Prostate gland (tissue), 2 donors: ENCODE measurements around the gene DPEP1. TPM values are rescaled to one million over a fixed set of nuclear protein-coding genes. Genes with fewer than 3 reads are reported as not detected.

Experiments
- DNase-seq: peaks from one replicate; pipeline ENCODE4 v3.0.0-alpha.2; 2019; ENCODE audit warnings: low spot score
- H3K27ac ChIP-seq, 2 donors: fragments of 200-600 bp; sonication (generic); 2 replicates each; pipeline ENCODE4 v1.5.1; 2017 to 2019
- H3K27me3 ChIP-seq: fragments of 200-600 bp; sonication (generic); replicated peaks from 2 replicates; pipeline ENCODE4 v1.5.1; 2019; ENCODE audit not compliant: insufficient read depth
- H3K36me3 ChIP-seq, 2 donors: fragments of 200-600 bp; sonication (generic); 1 replicate in 1 of 2; 2 replicates in 1 of 2; pipeline versions ENCODE4 v1.5.1 to v1.8.1; 2017 to 2019
- H3K4me1 ChIP-seq: fragments of 200-600 bp; sonication (generic); replicated peaks from 2 replicates; pipeline ENCODE4 v1.5.1; 2019
- H3K4me3 ChIP-seq, 2 donors: fragments of 200-600 bp; sonication (generic); 2 replicates each; pipeline ENCODE4 v1.5.1; 2017 to 2019
- H3K9me3 ChIP-seq: fragments of 200-600 bp; sonication (generic); 2 replicates; pipeline ENCODE4 v1.5.1; 2017
- POLR2A ChIP-seq: fragments of 450-650 bp; IDR thresholded peaks from one replicate; pipeline ENCODE4 v1.6.1; 2016; ENCODE audit warnings: antibody characterized with exemption, mild to moderate bottlenecking
- POLR2AphosphoS5 ChIP-seq: sonication (generic); formaldehyde crosslinking; IDR thresholded peaks from one replicate; pipeline ENCODE4 v1.6.1; 2017; ENCODE audit warnings: antibody characterized with exemption
- WGBS: methylation state at CpG from one replicate; pipeline ENCODE4 v1.1.5; 2018; 5-methylcytosine and 5-hydroxymethylcytosine counted together
- intact Hi-C: fragments of 100-400 bp; cut with DNase I; formaldehyde crosslinking; loops from one replicate; pipeline ENCODE4 v1.14.2; 2022
- total RNA-seq, 2 donors: library from RNA; depleted of rRNA; stranded (reverse); fragments of >200 nt; gene quantifications; one replicate each; pipeline ENCODE4 v1.1.0, GENCODE V29; 2016
- TF ChIP-seq, protein P1 (sequence below), 4 experiments: fragments of 200-600 bp in 2 of 4; fragments of 450-650 bp in 2 of 4; sonication (generic) in 2 of 4; IDR thresholded peaks; 1 replicate in 3 of 4; 2 replicates in 1 of 4; pipeline ENCODE4 v1.5.1; 2016 to 2019; ENCODE audit warnings: antibody characterized with exemption in 4 of 4, mild to moderate bottlenecking in 2 of 4, moderate library complexity in 2 of 4

The DPEP1 gene
- total RNA-seq, 2 donors from 2014 or later: 274 TPM; not detected in 1

GRCh38 chr16:89598199-89598598, 15.2 kb upstream of the DPEP1 start:
- no peak for DNase-seq
- H3K4me3 ChIP-seq: no peak overlapping the region
- H3K27me3 ChIP-seq: no peaks in the 10 kb centered on the region
- no peaks in the 10 kb centered on the region for H3K4me1 ChIP-seq
- no peaks in the 10 kb centered on the region for H3K9me3 ChIP-seq
- no peak overlapping the region for H3K27ac ChIP-seq
- no peaks in the 10 kb centered on the region for H3K36me3 ChIP-seq
- intact Hi-C loops: no loop called here
- 59% methylated on average over 13 of the region's 14 CpGs for WGBS
- TF ChIP-seq POLR2AphosphoS5: no peak
- TF ChIP-seq, protein P1, sequence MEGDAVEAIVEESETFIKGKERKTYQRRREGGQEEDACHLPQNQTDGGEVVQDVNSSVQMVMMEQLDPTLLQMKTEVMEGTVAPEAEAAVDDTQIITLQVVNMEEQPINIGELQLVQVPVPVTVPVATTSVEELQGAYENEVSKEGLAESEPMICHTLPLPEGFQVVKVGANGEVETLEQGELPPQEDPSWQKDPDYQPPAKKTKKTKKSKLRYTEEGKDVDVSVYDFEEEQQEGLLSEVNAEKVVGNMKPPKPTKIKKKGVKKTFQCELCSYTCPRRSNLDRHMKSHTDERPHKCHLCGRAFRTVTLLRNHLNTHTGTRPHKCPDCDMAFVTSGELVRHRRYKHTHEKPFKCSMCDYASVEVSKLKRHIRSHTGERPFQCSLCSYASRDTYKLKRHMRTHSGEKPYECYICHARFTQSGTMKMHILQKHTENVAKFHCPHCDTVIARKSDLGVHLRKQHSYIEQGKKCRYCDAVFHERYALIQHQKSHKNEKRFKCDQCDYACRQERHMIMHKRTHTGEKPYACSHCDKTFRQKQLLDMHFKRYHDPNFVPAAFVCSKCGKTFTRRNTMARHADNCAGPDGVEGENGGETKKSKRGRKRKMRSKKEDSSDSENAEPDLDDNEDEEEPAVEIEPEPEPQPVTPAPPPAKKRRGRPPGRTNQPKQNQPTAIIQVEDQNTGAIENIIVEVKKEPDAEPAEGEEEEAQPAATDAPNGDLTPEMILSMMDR (IDR thresholded peaks at IDR 0.05): no peak
- no peak for TF ChIP-seq POLR2A

- H3K36me3 ChIP-seq: no peaks in the 10 kb centered on the region
- H3K27me3 ChIP-seq: no peaks in the 10 kb centered on the region
- intact Hi-C loops: no loop called here
- H3K9me3 ChIP-seq: no peaks in the 10 kb centered on the region
- H3K4me1 ChIP-seq: no peaks in the 10 kb centered on the region
- WGBS: 53% methylated on average over 8 of the region's 8 CpGs
- no peak for DNase-seq
- no peak overlapping the region for H3K4me3 ChIP-seq
- TF ChIP-seq POLR2A (no peak), POLR2AphosphoS5 (no peak)
- TF ChIP-seq, protein P1 (IDR thresholded peaks at IDR 0.05): peak in 1 of 4 experiments; percentile 21
- H3K27ac ChIP-seq: no peak overlapping the region
Observed at GRCh38 chr16:89599451-89599858, 14.0 kb upstream of the DPEP1 start.

DNA sequence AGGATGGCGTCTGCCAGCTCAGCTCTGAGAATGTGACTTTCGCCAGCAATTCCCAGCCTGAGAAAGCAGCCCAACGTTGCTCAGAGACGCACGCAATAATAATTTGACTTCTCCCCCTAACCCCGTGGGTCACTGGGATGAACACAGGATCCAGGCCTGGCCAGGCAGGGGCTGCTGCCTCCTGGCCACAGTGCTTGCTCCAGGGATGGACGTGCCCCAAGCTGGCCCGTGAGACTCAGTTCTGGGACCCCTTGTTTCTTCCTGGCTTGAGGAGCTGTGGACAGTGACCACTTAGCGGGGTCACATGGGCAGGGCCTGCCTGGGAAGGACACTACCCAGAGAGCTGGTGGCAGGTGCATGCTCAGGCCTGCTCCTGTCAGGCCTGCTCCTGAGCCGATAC, 13.5 kb upstream of the DPEP1 start:
- Histone ChIP-seq H3K4me3 (no peak overlapping the region), H3K4me1 (no peaks in the 10 kb centered on the region), H3K27me3 (no peaks in the 10 kb centered on the region), H3K9me3 (no peaks in the 10 kb centered on the region), H3K27ac (no peak overlapping the region), H3K36me3 (no peaks in the 10 kb centered on the region)
- DNase-seq: no peak
- TF ChIP-seq POLR2AphosphoS5: no peak
- TF ChIP-seq POLR2A: no peak
- TF ChIP-seq, protein P1 (IDR thresholded peaks at IDR 0.05): no peak
- intact Hi-C loops: no loop called here
- 72% methylated on average over 10 of the region's 10 CpGs for WGBS

DNA sequence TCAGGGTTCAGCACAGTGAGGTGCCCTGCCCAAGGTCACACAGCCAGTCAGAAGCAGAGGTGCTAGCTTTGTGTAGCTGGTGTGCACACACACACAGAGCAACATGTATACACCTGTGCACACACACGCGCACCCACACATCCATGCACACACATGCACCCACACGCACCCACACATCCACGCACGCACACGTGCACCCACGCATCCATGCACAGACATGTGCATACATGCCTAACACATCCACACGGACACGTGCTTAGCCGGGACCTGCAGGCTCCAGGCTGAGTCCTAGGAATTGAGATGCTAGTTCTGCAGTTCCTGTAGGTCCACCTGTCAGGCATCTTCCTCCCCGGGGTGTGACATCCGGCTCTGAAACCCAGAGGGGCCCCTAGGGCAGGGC, 13.0 kb upstream of the DPEP1 start:
- H3K36me3 ChIP-seq: no peaks in the 10 kb centered on the region
- no peaks in the 10 kb centered on the region for H3K9me3 ChIP-seq
- H3K27ac ChIP-seq: no peak overlapping the region
- no peak for DNase-seq
- 46% methylated on average over 12 of the region's 12 CpGs for WGBS
- intact Hi-C loops: no loop called here
- no peak overlapping the region for H3K4me3 ChIP-seq
- no peaks in the 10 kb centered on the region for H3K27me3 ChIP-seq
- no peaks in the 10 kb centered on the region for H3K4me1 ChIP-seq
- TF ChIP-seq POLR2A (no peak), POLR2AphosphoS5 (no peak)
- TF ChIP-seq, protein P1 (IDR thresholded peaks at IDR 0.05): no peak

- H3K27me3 ChIP-seq: no peaks in the 10 kb centered on the region
- H3K4me3 ChIP-seq: no peak overlapping the region
- 78% methylated on average over 8 of the region's 8 CpGs for WGBS
- intact Hi-C loops: no loop called here
- no peaks in the 10 kb centered on the region for H3K9me3 ChIP-seq
- no peaks in the 10 kb centered on the region for H3K36me3 ChIP-seq
- H3K4me1 ChIP-seq: no peaks in the 10 kb centered on the region
- H3K27ac ChIP-seq: no peak overlapping the region
- DNase-seq: no peak
- TF ChIP-seq POLR2AphosphoS5: no peak
- TF ChIP-seq, protein P1 (IDR thresholded peaks at IDR 0.05): no peak
Observed at GRCh38 chr16:89600956-89601355, 12.5 kb upstream of the DPEP1 start.
